ENCODE measurements around the gene PRR12.

Gene PRR12

DNA sequence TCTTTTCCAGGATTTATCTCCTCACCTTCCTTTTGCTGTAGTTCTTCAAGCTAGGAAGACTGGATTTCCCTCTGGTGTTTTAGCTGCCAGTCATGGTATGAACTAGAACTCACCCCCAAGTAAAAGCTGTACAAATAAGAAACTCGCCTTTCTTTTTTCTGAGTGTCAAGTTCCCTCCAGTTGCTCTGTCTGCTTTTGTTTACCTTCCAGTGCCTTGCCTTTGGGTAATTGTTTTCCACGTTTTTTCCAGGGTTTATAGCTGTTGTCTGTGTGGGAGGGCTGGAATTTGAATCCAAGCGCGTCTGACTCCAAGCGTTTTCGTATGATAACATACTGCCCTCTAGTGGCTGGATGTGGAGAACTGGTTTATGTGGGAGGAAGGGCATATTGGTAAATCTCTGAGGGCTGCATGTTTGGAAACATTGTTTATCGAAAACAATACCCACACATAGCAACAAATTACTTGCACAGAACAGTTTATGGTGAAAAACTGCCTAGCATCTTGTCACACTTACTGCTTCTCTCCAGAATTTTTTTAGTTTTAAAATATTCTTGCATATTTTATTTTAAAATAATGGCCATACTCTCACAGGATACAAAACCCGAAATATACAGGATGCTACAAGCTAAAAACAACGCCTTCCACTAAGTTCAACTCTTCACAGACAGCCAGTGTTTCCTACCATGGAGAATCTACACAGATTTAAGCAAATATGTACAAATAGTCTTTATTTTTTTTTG is 44.0 kb upstream of the PRR12 start:
- peak; percentile 86 for ATAC-seq (ENCODE audit: low read depth)
- no peak overlapping the region for H3K4me3 ChIP-seq (ENCODE audit: severe bottlenecking)
- TF ChIP-seq, protein P1, sequence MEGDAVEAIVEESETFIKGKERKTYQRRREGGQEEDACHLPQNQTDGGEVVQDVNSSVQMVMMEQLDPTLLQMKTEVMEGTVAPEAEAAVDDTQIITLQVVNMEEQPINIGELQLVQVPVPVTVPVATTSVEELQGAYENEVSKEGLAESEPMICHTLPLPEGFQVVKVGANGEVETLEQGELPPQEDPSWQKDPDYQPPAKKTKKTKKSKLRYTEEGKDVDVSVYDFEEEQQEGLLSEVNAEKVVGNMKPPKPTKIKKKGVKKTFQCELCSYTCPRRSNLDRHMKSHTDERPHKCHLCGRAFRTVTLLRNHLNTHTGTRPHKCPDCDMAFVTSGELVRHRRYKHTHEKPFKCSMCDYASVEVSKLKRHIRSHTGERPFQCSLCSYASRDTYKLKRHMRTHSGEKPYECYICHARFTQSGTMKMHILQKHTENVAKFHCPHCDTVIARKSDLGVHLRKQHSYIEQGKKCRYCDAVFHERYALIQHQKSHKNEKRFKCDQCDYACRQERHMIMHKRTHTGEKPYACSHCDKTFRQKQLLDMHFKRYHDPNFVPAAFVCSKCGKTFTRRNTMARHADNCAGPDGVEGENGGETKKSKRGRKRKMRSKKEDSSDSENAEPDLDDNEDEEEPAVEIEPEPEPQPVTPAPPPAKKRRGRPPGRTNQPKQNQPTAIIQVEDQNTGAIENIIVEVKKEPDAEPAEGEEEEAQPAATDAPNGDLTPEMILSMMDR (IDR thresholded peaks at IDR 0.05; ENCODE audit: poor library complexity, severe bottlenecking) = peak; percentile 87
- no peak overlapping the region for H3K27ac ChIP-seq (ENCODE audit: poor library complexity, severe bottlenecking)
- no peaks in the 10 kb centered on the region for H3K27me3 ChIP-seq (ENCODE audit: insufficient read depth, poor library complexity, severe bottlenecking)
- no peaks in the 10 kb centered on the region for H3K36me3 ChIP-seq (ENCODE audit: low read depth)
- H3K9me3 ChIP-seq (ENCODE audit: severe bottlenecking) = no peaks in the 10 kb centered on the region
- H3K4me1 ChIP-seq (ENCODE audit: insufficient read depth, poor library complexity, severe bottlenecking) = no peaks in the 10 kb centered on the region
- no peak for DNase-seq (ENCODE audit: low spot score)

DNA sequence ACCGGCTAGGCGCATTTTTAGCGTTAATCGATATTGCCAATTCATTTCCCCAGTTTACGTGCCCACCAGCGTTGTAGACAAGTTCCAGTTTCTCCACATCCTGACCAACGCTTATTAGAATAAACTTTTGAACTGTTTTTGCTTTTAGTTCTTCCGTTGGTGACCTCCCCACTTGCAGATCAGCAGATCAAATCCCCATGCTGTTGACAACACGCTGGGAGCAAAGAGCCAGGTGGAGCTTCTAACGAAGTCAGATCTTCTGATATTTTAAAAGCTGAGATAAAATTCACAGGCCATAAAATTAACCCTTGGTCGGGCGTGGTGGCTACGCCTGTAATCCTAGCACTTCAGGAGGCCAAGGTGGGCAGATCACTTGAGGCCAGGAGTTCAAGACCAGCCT is 41.9 kb upstream of the PRR12 start:
- H3K36me3 ChIP-seq (ENCODE audit: low read depth) = no peaks in the 10 kb centered on the region
- TF ChIP-seq, protein P1 (IDR thresholded peaks at IDR 0.05; ENCODE audit: poor library complexity, severe bottlenecking) = no peak
- no peaks in the 10 kb centered on the region for H3K9me3 ChIP-seq (ENCODE audit: severe bottlenecking)
- H3K4me3 ChIP-seq (ENCODE audit: severe bottlenecking) = no peak overlapping the region
- no peak overlapping the region for H3K27ac ChIP-seq (ENCODE audit: poor library complexity, severe bottlenecking)
- H3K4me1 ChIP-seq (ENCODE audit: insufficient read depth, poor library complexity, severe bottlenecking) = peaks cover 7% of the 10 kb centered on the region
- no peak for DNase-seq (ENCODE audit: low spot score)
- no peaks in the 10 kb centered on the region for H3K27me3 ChIP-seq (ENCODE audit: insufficient read depth, poor library complexity, severe bottlenecking)
- ATAC-seq (ENCODE audit: low read depth) = no peak

GRCh38 chr19:49551531-49551930 is 39.5 kb upstream of the PRR12 start:
- H3K27me3 ChIP-seq (ENCODE audit: insufficient read depth, poor library complexity, severe bottlenecking) = no peaks in the 10 kb centered on the region
- ATAC-seq (ENCODE audit: low read depth) (no peak), DNase-seq (ENCODE audit: low spot score) (no peak)
- H3K4me1 ChIP-seq (ENCODE audit: insufficient read depth, poor library complexity, severe bottlenecking) = peaks cover 16% of the 10 kb centered on the region
- no peaks in the 10 kb centered on the region for H3K9me3 ChIP-seq (ENCODE audit: severe bottlenecking)
- no peak overlapping the region for H3K27ac ChIP-seq (ENCODE audit: poor library complexity, severe bottlenecking)
- TF ChIP-seq, protein P1 (IDR thresholded peaks at IDR 0.05; ENCODE audit: poor library complexity, severe bottlenecking) = no peak
- no peak overlapping the region for H3K4me3 ChIP-seq (ENCODE audit: severe bottlenecking)
- peaks cover 16% of the 10 kb centered on the region for H3K36me3 ChIP-seq (ENCODE audit: low read depth)

- Histone ChIP-seq H3K27ac (ENCODE audit: poor library complexity, severe bottlenecking) (no peak overlapping the region), H3K4me1 (ENCODE audit: insufficient read depth, poor library complexity, severe bottlenecking) (peaks cover 16% of the 10 kb centered on the region)
- ATAC-seq (ENCODE audit: low read depth) = no peak
These were observed 38.2 kb upstream of the PRR12 start for GRCh38 chr19:49552749-49553148.

More at GRCh38 chr19:49552749-49553148, 38.2 kb upstream of the PRR12 start:
- TF ChIP-seq, protein P1 (IDR thresholded peaks at IDR 0.05; ENCODE audit: poor library complexity, severe bottlenecking) = no peak
- no peak for DNase-seq (ENCODE audit: low spot score)
- no peaks in the 10 kb centered on the region for H3K27me3 ChIP-seq (ENCODE audit: insufficient read depth, poor library complexity, severe bottlenecking)
- no peaks in the 10 kb centered on the region for H3K9me3 ChIP-seq (ENCODE audit: severe bottlenecking)
- H3K4me3 ChIP-seq (ENCODE audit: severe bottlenecking) = no peak overlapping the region
- peaks cover 26% of the 10 kb centered on the region for H3K36me3 ChIP-seq (ENCODE audit: low read depth)
